Astrocyte of the spinal cord (primary cell): ENCODE results near the gene BAHD1.
A peak's percentile ranks its signal among the peaks of the same experiment; 100 is the strongest.

Experiments
- DNase-seq: peaks from one replicate; pipeline ENCODE4 v3.0.0; 2011; ENCODE audit warnings: low read depth, low spot score
- H3K4me3 ChIP-seq: 2 replicates; pipeline ENCODE4 v1.5.1; 2011; ENCODE audit warnings: low read depth, mild to moderate bottlenecking, low read length, moderate library complexity
- CTCF ChIP-seq: IDR thresholded peaks from 2 replicates; pipeline ENCODE4 v1.5.1; 2012; ENCODE audit warnings: low read depth, mild to moderate bottlenecking, low read length, inconsistent platforms
- in situ Hi-C: cut with HindIII; loops from 2 replicates; pipeline ENCODE4 v1.10.0; 2017; ENCODE audit warnings: low sequenced_read_pairs

BAHD1 gene

GRCh38 chr15:40430271-40430805, 10.4 kb upstream of the BAHD1 start:
- no peak for TF ChIP-seq CTCF
- in situ Hi-C loops = no loop called here
- no peak for DNase-seq
- no peak overlapping the region for H3K4me3 ChIP-seq

- no peak overlapping the region for H3K4me3 ChIP-seq
- in situ Hi-C loops = no loop called here
- DNase-seq = no peak
- no peak for TF ChIP-seq CTCF
Measured at GRCh38 chr15:40435023-40435709, 5.6 kb upstream of the BAHD1 start.

- no peak overlapping the region for H3K4me3 ChIP-seq
- no peak for DNase-seq
- no peak for TF ChIP-seq CTCF
- in situ Hi-C loops = no loop called here
Measured at GRCh38 chr15:40435710-40436089, 5.1 kb upstream of the BAHD1 start.

GRCh38 chr15:40436116-40436891, 4.4 kb upstream of the BAHD1 start:
- in situ Hi-C loops = no loop called here
- H3K4me3 ChIP-seq = peak overlapping the region; percentile 35
- TF ChIP-seq CTCF = no peak
- DNase-seq = no peak

GRCh38 chr15:40436892-40437751, 3.6 kb upstream of the BAHD1 start:
- no peak for TF ChIP-seq CTCF
- in situ Hi-C loops = no loop called here
- no peak for DNase-seq
- no peak overlapping the region for H3K4me3 ChIP-seq
